SU-DHL-6 (cell line): ENCODE results near the gene ETFA.
A peak's percentile ranks its signal among the peaks of the same experiment; 100 is the strongest.

Experiments
- H2AFZ ChIP-seq: fragments of 200-600 bp; sonication (generic); 2 replicates; pipeline ENCODE4 v1.6.1; 2014; ENCODE audit warnings: low read depth, mild to moderate bottlenecking, moderate library complexity, mixed read lengths, antibody characterized with exemption, low read length; ENCODE audit not compliant: severe bottlenecking
- H3F3A ChIP-seq: fragments of 200-600 bp; shearing (Covaris generic); 2 replicates; pipeline ENCODE4 v1.6.0; 2016; ENCODE audit warnings: antibody characterized with exemption, mild to moderate bottlenecking; ENCODE audit not compliant: insufficient read depth
- H3K27ac ChIP-seq: fragments of 200-600 bp; sonication (generic); 2 replicates; pipeline ENCODE4 v1.5.1; 2016; ENCODE audit warnings: low read depth, mild to moderate bottlenecking, low read length, moderate library complexity, mixed read lengths
- H3K27me3 ChIP-seq: fragments of 200-600 bp; sonication (generic), shearing (Covaris generic); 2 replicates; pipeline ENCODE4 v1.6.0; 2014; ENCODE audit warnings: mild to moderate bottlenecking, low read length
- H3K36me3 ChIP-seq: fragments of 200-600 bp; sonication (generic); 2 replicates; pipeline ENCODE4 v1.6.1; 2014; ENCODE audit warnings: mild to moderate bottlenecking, low read length, mixed read lengths
- H3K4me2 ChIP-seq: fragments of 300-600, 200-600 bp; shearing (Covaris generic), sonication (generic); 2 replicates; pipeline ENCODE4 v1.6.0; 2014; ENCODE audit warnings: low read length, low read depth, mild to moderate bottlenecking; ENCODE audit not compliant: poor library complexity, severe bottlenecking
- H3K4me3 ChIP-seq: fragments of 200-600 bp; sonication (generic); 2 replicates; pipeline ENCODE4 v1.5.1; 2014; ENCODE audit warnings: antibody characterized with exemption, low read length, mild to moderate bottlenecking, mixed read lengths; ENCODE audit not compliant: insufficient read depth, poor library complexity, severe bottlenecking
- H3K79me2 ChIP-seq: fragments of 200-600 bp; sonication (generic); 2 replicates; pipeline ENCODE4 v1.6.1; 2014; ENCODE audit warnings: mild to moderate bottlenecking, low read length, moderate library complexity; ENCODE audit not compliant: insufficient read depth
- H3K9ac ChIP-seq: fragments of 200-600 bp; sonication (generic); 2 replicates; pipeline ENCODE4 v1.7.0; 2014; ENCODE audit warnings: mild to moderate bottlenecking, low read length
- H3K9me2 ChIP-seq: fragments of 200-600 bp; sonication (generic); replicated peaks from 2 replicates; pipeline ENCODE4 v1.6.1; 2014; ENCODE audit warnings: low read length; ENCODE audit not compliant: insufficient read depth
- H3K9me3 ChIP-seq: fragments of 200-600 bp; sonication (generic); 2 replicates; pipeline ENCODE4 v1.6.1; 2014; ENCODE audit warnings: low read length, mixed read lengths; ENCODE audit not compliant: insufficient read depth
- H4K20me1 ChIP-seq: fragments of 200-600 bp; sonication (generic); 2 replicates; pipeline ENCODE4 v1.6.1; 2014; ENCODE audit warnings: low read depth, mild to moderate bottlenecking, antibody characterized with exemption, low read length, moderate library complexity, mixed read lengths
- CTCF ChIP-seq: fragments of 200-600 bp; sonication (generic); IDR thresholded peaks from one replicate; pipeline ENCODE4 v1.5.1; 2017; ENCODE audit warnings: antibody characterized with exemption, mild to moderate bottlenecking, low read length, moderate library complexity; ENCODE audit not compliant: insufficient read depth, poor library complexity, severe bottlenecking
- EZH2phosphoT487 ChIP-seq: fragments of 200-600 bp; sonication (generic), shearing (Covaris generic); conservative IDR thresholded peaks from 2 replicates; pipeline ENCODE4 v1.6.1; 2018; ENCODE audit warnings: mild to moderate bottlenecking, antibody characterized with exemption, low read length, moderate library complexity, mixed read lengths

ETFA gene

GRCh38 chr15:76189106-76189505 is 122.2 kb downstream of the ETFA start:
- TF ChIP-seq CTCF (no peak), EZH2phosphoT487 (no peak)
- H3K79me2 ChIP-seq: no peaks in the 10 kb centered on the region
- no peak overlapping the region for H2AFZ ChIP-seq
- no peaks in the 10 kb centered on the region for H3K36me3 ChIP-seq
- no peak overlapping the region for H3K9ac ChIP-seq
- no peaks in the 10 kb centered on the region for H4K20me1 ChIP-seq
- no peaks in the 10 kb centered on the region for H3K9me2 ChIP-seq
- no peak overlapping the region for H3K27ac ChIP-seq
- no peaks in the 10 kb centered on the region for H3F3A ChIP-seq
- H3K9me3 ChIP-seq: no peaks in the 10 kb centered on the region
- H3K4me2 ChIP-seq: no peak overlapping the region
- H3K4me3 ChIP-seq: no peak overlapping the region
- H3K27me3 ChIP-seq: no peaks in the 10 kb centered on the region

GRCh38 chr15:76187163-76187562 is 124.1 kb downstream of the ETFA start:
- Histone ChIP-seq H3K79me2 (no peaks in the 10 kb centered on the region), H3K4me2 (no peak overlapping the region), H3K9me2 (no peaks in the 10 kb centered on the region), H3K4me3 (no peak overlapping the region), H2AFZ (no peak overlapping the region), H3F3A (no peaks in the 10 kb centered on the region), H4K20me1 (no peaks in the 10 kb centered on the region), H3K9ac (no peak overlapping the region), H3K9me3 (no peaks in the 10 kb centered on the region), H3K27ac (no peak overlapping the region), H3K36me3 (no peaks in the 10 kb centered on the region), H3K27me3 (no peaks in the 10 kb centered on the region)
- TF ChIP-seq EZH2phosphoT487: no peak
- no peak for TF ChIP-seq CTCF

DNA sequence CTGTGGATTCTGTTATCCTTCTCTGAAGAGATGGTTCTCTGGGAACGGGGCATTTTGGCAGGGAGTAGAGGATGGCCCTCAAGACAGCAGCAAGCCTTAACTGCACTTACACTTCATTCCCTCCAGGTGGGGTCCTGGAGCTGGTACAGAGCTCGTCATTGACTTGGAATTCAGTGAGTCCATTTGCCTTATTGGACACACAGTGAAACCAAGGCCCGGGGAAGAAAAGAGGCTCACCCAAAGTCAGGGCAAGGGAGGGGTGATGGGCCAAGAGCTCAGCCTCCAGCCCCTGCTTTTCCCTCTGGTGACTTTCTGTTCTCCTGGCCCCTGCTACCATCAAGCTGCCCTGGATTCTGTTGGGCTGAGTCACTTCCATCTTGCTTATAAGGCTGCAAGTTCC is 125.6 kb downstream of the ETFA start:
- Histone ChIP-seq H3K79me2 (no peaks in the 10 kb centered on the region), H4K20me1 (no peaks in the 10 kb centered on the region), H3K4me2 (no peak overlapping the region), H3K36me3 (no peaks in the 10 kb centered on the region), H3K4me3 (no peak overlapping the region), H3K9me3 (no peaks in the 10 kb centered on the region), H3K9ac (no peak overlapping the region), H3F3A (no peaks in the 10 kb centered on the region), H3K27me3 (no peaks in the 10 kb centered on the region), H3K27ac (no peak overlapping the region), H2AFZ (no peak overlapping the region), H3K9me2 (no peaks in the 10 kb centered on the region)
- no peak for TF ChIP-seq EZH2phosphoT487
- TF ChIP-seq CTCF: peak; percentile 14

DNA sequence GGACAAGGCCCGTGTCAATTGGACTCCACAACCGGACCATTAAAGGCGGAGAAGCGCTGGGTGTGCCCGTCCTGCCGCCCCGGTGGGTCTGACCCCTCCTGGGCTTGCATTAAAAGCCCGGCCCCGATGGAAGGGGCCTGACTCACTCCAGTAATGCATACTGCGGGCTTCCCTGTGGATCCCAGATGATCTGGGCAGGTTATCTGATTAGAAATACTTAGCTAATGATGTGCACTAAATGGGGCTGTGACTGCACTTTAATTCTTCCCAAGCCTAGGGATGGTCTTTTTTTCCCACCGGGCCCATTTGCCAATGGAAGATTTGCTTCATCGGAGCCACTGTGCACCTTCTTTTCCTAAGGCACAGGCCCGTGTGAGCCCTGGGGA is 126.6 kb downstream of the ETFA start:
- TF ChIP-seq CTCF (no peak), EZH2phosphoT487 (no peak)

More for the DNA sequence above, 126.6 kb downstream of the ETFA start:
- no peaks in the 10 kb centered on the region for H3K9me2 ChIP-seq
- H3K4me3 ChIP-seq: no peak overlapping the region
- no peak overlapping the region for H3K27ac ChIP-seq
- H3F3A ChIP-seq: no peaks in the 10 kb centered on the region
- H2AFZ ChIP-seq: no peak overlapping the region
- H4K20me1 ChIP-seq: no peaks in the 10 kb centered on the region
- H3K4me2 ChIP-seq: no peak overlapping the region
- no peaks in the 10 kb centered on the region for H3K9me3 ChIP-seq
- H3K9ac ChIP-seq: no peak overlapping the region
- no peaks in the 10 kb centered on the region for H3K27me3 ChIP-seq
- no peaks in the 10 kb centered on the region for H3K36me3 ChIP-seq
- H3K79me2 ChIP-seq: no peaks in the 10 kb centered on the region
